NCI-H2081 treated with DMSO at 0.1 percent for 48 hours (cell line): Measurements from ENCODE around the gene DCTN4.
"Not testable (repeated sequence)": the region's sequence is repeated elsewhere in the genome, so short reads cannot be mapped to it uniquely, and the experiment has no call there.

ENCODE experiments used
- DNase-seq: peaks from one replicate; lab custom pipeline; 2025; lab: John Stamatoyannopoulos, UW

DCTN4 gene

GRCh38 chr5:150758531-150759333 is at the start of gene DCTN4:
TSS of gene DCTN4 (minus strand) at chr5:150759017. CDS start at chr5:150758993, 24 bp downstream.
- peak; percentile 93 for DNase-seq

- DNase-seq = no peak
Measured at GRCh38 chr5:150804388-150804787, 45.6 kb upstream of the DCTN4 start.

GRCh38 chr5:150801117-150801927 is 42.5 kb upstream of the DCTN4 start:
- no peak for DNase-seq

- DNase-seq = no peak
Measured at GRCh38 chr5:150797384-150797783, 38.6 kb upstream of the DCTN4 start.

- DNase-seq = no peak
Measured at GRCh38 chr5:150794927-150795326, 36.1 kb upstream of the DCTN4 start.

GRCh38 chr5:150793423-150793888 is 34.6 kb upstream of the DCTN4 start:
- not testable (repeated sequence) for DNase-seq

GRCh38 chr5:150791536-150791935 is 32.7 kb upstream of the DCTN4 start:
- DNase-seq = no peak

GRCh38 chr5:150789943-150790611 is 31.3 kb upstream of the DCTN4 start:
- no peak for DNase-seq

- no peak for DNase-seq
Measured at GRCh38 chr5:150789450-150789849, 30.6 kb upstream of the DCTN4 start.

- DNase-seq = no peak
Measured at GRCh38 chr5:150788977-150789376, 30.2 kb upstream of the DCTN4 start.

GRCh38 chr5:150787656-150788055 is 28.8 kb upstream of the DCTN4 start:
- DNase-seq = no peak

GRCh38 chr5:150786876-150787275 is 28.1 kb upstream of the DCTN4 start:
- DNase-seq = no peak

- DNase-seq = no peak
Measured at GRCh38 chr5:150785950-150786349, 27.1 kb upstream of the DCTN4 start.

GRCh38 chr5:150783422-150783928 is 24.7 kb upstream of the DCTN4 start:
- peak; percentile 28 for DNase-seq

- DNase-seq = no peak
Measured at GRCh38 chr5:150782850-150783249, 24.0 kb upstream of the DCTN4 start.

- DNase-seq = no peak
Measured at GRCh38 chr5:150781706-150782614, 23.1 kb upstream of the DCTN4 start.

- no peak for DNase-seq
Measured at GRCh38 chr5:150780816-150781221, 22.0 kb upstream of the DCTN4 start.

GRCh38 chr5:150780187-150780692 is 21.4 kb upstream of the DCTN4 start:
- no peak for DNase-seq

- no peak for DNase-seq
Measured at GRCh38 chr5:150779397-150780186, 20.8 kb upstream of the DCTN4 start.
